H9 (cell line): ENCODE results near the gene CACNA1D. TPM values are rescaled to one million over a fixed set of nuclear protein-coding genes. Genes with fewer than 3 reads are reported as not detected.

Experiments used
- DNase-seq: peaks from one replicate; pipeline ENCODE4 v3.0.0-alpha.2; 2017
- H2AFZ ChIP-seq: one replicate; pipeline ENCODE4 v1.6.1; 2013; ENCODE audit warnings: mild to moderate bottlenecking, low read length, control low read depth, moderate library complexity
- H2AK5ac ChIP-seq: 2 replicates; pipeline ENCODE4 v1.6.1; 2013; ENCODE audit warnings: low read length, control low read depth, mixed read lengths; ENCODE audit not compliant: insufficient read length
- H2BK120ac ChIP-seq: one replicate; pipeline ENCODE4 v1.6.1; 2013; ENCODE audit warnings: low read depth, mild to moderate bottlenecking, low read length, control low read depth, inconsistent platforms; ENCODE audit not compliant: poor library complexity, severe bottlenecking
- H2BK12ac ChIP-seq: 2 replicates; pipeline ENCODE4 v1.6.1; 2013; ENCODE audit warnings: low read length, control low read depth, mixed read lengths, low read depth; ENCODE audit not compliant: insufficient read length
- H2BK15ac ChIP-seq: 2 replicates; pipeline ENCODE4 v1.6.1; 2013; ENCODE audit warnings: low read depth, low read length, control low read depth
- H2BK20ac ChIP-seq: one replicate; pipeline ENCODE4 v1.6.1; 2013; ENCODE audit warnings: low read depth, mild to moderate bottlenecking, low read length, control low read depth, inconsistent platforms; ENCODE audit not compliant: poor library complexity, severe bottlenecking
- H2BK5ac ChIP-seq: 2 replicates; pipeline ENCODE4 v1.6.1; 2013; ENCODE audit warnings: low read length, control low read depth, mixed read lengths; ENCODE audit not compliant: insufficient read length
- H3K14ac ChIP-seq: 2 replicates; pipeline ENCODE4 v1.6.1; 2013; ENCODE audit warnings: low read length, control low read depth; ENCODE audit not compliant: insufficient read depth
- H3K18ac ChIP-seq: 2 replicates; pipeline ENCODE4 v1.6.1; 2013; ENCODE audit warnings: low read depth, mild to moderate bottlenecking, mixed read lengths, low read length, control low read depth; ENCODE audit not compliant: insufficient read length
- H3K23ac ChIP-seq: 2 replicates; pipeline ENCODE4 v1.6.1; 2013; ENCODE audit warnings: low read length, control low read depth, mixed read lengths, low read depth; ENCODE audit not compliant: insufficient read length
- H3K23me2 ChIP-seq: 2 replicates; pipeline ENCODE4 v1.6.1; 2013; ENCODE audit warnings: low read depth, mild to moderate bottlenecking, mixed read lengths, low read length, control low read depth; ENCODE audit not compliant: insufficient read length, poor library complexity, severe bottlenecking
- H3K27ac ChIP-seq: 2 replicates; pipeline ENCODE4 v1.5.1; 2013; ENCODE audit warnings: low read length, control low read depth, mixed read lengths, low read depth; ENCODE audit not compliant: insufficient read length
- H3K27me3 ChIP-seq: 2 replicates; pipeline ENCODE4 v1.6.1; 2013; ENCODE audit warnings: low read length, control low read depth, inconsistent platforms; ENCODE audit not compliant: insufficient read depth
- H3K4ac ChIP-seq: 2 replicates; pipeline ENCODE4 v1.6.1; 2013; ENCODE audit warnings: low read depth, mild to moderate bottlenecking, control low read depth, inconsistent platforms, low read length, moderate library complexity
- H3K4me1 ChIP-seq: 2 replicates; pipeline ENCODE4 v1.6.1; 2013; ENCODE audit warnings: low read length, control low read depth, inconsistent platforms; ENCODE audit not compliant: insufficient read depth
- H3K4me2 ChIP-seq: 2 replicates; pipeline ENCODE4 v1.6.1; 2013; ENCODE audit warnings: low read length, control low read depth, mixed read lengths; ENCODE audit not compliant: insufficient read length, insufficient read depth
- H3K56ac ChIP-seq: 2 replicates; pipeline ENCODE4 v1.6.1; 2013; ENCODE audit warnings: low read depth, mild to moderate bottlenecking, mixed read lengths, low read length, control low read depth; ENCODE audit not compliant: insufficient read length
- H3K79me1 ChIP-seq: 2 replicates; pipeline ENCODE4 v1.6.1; 2013; ENCODE audit warnings: low read depth, mild to moderate bottlenecking, moderate library complexity, low read length, control low read depth, inconsistent platforms; ENCODE audit not compliant: insufficient read depth, poor library complexity, severe bottlenecking
- H3K79me2 ChIP-seq: 2 replicates; pipeline ENCODE4 v1.6.1; 2013; ENCODE audit warnings: low read length, control low read depth, inconsistent platforms; ENCODE audit not compliant: insufficient read depth
- H3K9ac ChIP-seq: 2 replicates; pipeline ENCODE4 v1.6.1; 2013; ENCODE audit warnings: low read length, control low read depth, mixed read lengths; ENCODE audit not compliant: insufficient read length; ENCODE audit errors: extremely low read depth
- H3K9me3 ChIP-seq: one replicate; pipeline ENCODE4 v1.6.1; 2013; ENCODE audit warnings: low read depth, low read length, inconsistent platforms; ENCODE audit not compliant: control insufficient read depth
- H3T11ph ChIP-seq: one replicate; pipeline ENCODE4 v1.6.1; 2013; ENCODE audit warnings: mild to moderate bottlenecking, low read length, control low read depth, inconsistent platforms
- H4K20me1 ChIP-seq: one replicate; pipeline ENCODE4 v1.6.1; 2013; ENCODE audit not compliant: control insufficient read depth, insufficient read length, insufficient read depth
- H4K5ac ChIP-seq: 2 replicates; pipeline ENCODE4 v1.6.1; 2013; ENCODE audit warnings: low read depth, mild to moderate bottlenecking, mixed read lengths, low read length, control low read depth; ENCODE audit not compliant: insufficient read length
- H4K8ac ChIP-seq: replicated peaks from 2 replicates; pipeline ENCODE4 v1.6.1; 2013; ENCODE audit warnings: low read length, control low read depth, mixed read lengths, low read depth; ENCODE audit not compliant: insufficient read length
- H4K91ac ChIP-seq: 2 replicates; pipeline ENCODE4 v1.6.1; 2013; ENCODE audit warnings: low read depth, mild to moderate bottlenecking, moderate library complexity, mixed read lengths, low read length, control low read depth; ENCODE audit not compliant: insufficient read length
- H3K27ac Mint-ChIP-seq, 3 experiments: 2 replicates in 2 of 3; 3 replicates in 1 of 3; pipeline ENCODE4 v1.8.0; 2020 to 2021; ENCODE audit warnings: mixed read lengths in 3 of 3, mild to moderate bottlenecking in 1 of 3, moderate library complexity in 1 of 3
- H3K27me3 Mint-ChIP-seq: 2 replicates; pipeline ENCODE4 v1.8.0; 2021; ENCODE audit warnings: low read depth, mild to moderate bottlenecking, moderate library complexity, mixed read lengths
- H3K36me3 Mint-ChIP-seq, 3 experiments: 2 replicates in 2 of 3; 3 replicates in 1 of 3; pipeline ENCODE4 v1.8.0; 2020 to 2021; ENCODE audit warnings: low read depth in 3 of 3, mixed read lengths in 3 of 3; ENCODE audit not compliant: insufficient read depth in 1 of 3
- H3K4me1 Mint-ChIP-seq, 2 experiments: 2 replicates each; pipeline ENCODE4 v1.8.0; 2020; ENCODE audit warnings: mixed read lengths in 2 of 2
- H3K4me3 Mint-ChIP-seq, 2 experiments: 2 replicates in 1 of 2; 3 replicates in 1 of 2; pipeline ENCODE4 v1.8.0; 2020 to 2021; ENCODE audit warnings: mild to moderate bottlenecking in 2 of 2, mixed read lengths in 2 of 2, moderate library complexity in 1 of 2
- H3K9me3 Mint-ChIP-seq, 2 experiments: 2 replicates in 1 of 2; 3 replicates in 1 of 2; pipeline ENCODE4 v1.8.0; 2020; ENCODE audit warnings: mild to moderate bottlenecking in 2 of 2, mixed read lengths in 2 of 2, moderate library complexity in 1 of 2
- WGBS: extraction: QIAGEN DNeasy Blood & Tissue Kit; methylation state at CpG from one replicate; pipeline ENCODE4 v1.1.7; 2013; ENCODE audit warnings: missing lambda C conversion rate, low lambda C conversion rate, mixed read lengths; ENCODE audit not compliant: insufficient read length; ENCODE audit errors: extremely low coverage; 5-methylcytosine and 5-hydroxymethylcytosine counted together
- total RNA-seq: library from RNA; stranded (reverse); gene quantifications from 2 replicates; pipeline ENCODE4 v1.2.1, GENCODE V29; 2021
- TF ChIP-seq, protein P1 (sequence below): fragments of 200-600 bp; sonication (generic); conservative IDR thresholded peaks from 3 replicates; pipeline ENCODE4 v1.8.0; 2021; ENCODE audit warnings: antibody characterized with exemption, mild to moderate bottlenecking

CACNA1D gene
- total RNA-seq, 1 experiment from 2014 or later: 3.5 TPM

DNA sequence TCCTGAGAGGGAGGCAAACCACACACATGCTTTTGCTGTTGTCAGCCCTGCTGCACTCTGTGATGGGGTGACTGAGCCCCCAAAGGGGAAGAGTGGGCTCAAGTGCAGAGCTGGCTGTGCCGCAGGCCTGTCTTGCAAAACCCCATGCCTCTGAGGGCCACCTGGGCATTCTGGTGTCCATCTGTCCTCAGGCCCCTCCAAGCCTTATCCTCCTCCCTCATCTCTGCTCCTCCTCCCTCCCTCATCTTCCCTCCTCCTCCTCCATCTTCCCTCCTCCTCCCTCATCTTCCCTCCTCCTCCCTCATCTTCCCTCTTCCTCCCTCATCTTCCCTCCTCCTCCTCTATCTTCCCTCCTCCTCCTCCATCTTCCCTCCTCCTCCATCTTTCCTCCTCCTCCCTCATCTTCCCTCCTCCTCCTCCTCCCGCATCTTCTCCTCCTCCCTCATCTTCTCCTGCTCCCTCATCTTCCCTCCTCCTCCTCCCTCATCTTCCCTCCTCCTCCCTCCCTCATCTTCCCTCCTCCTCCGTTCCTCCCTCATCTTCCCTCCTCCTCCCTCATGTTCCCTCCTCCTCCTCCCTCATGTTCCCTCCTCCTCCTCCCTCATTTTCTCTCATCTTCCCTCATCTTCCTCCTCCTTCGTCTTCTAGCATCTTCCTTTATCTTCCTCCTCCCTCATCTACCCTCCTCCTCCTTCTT lies 311.2 kb downstream of the CACNA1D start:
- no peak overlapping the region for H4K5ac ChIP-seq
- no peak overlapping the region for H2AFZ ChIP-seq
- no peaks in the 10 kb centered on the region for H3K79me2 ChIP-seq
- H3K9ac ChIP-seq: no peak overlapping the region
- no peak for DNase-seq
- Mint-ChIP-seq H3K27ac (no peak overlapping the region), H3K4me3 (no peak overlapping the region), H3K36me3 (no peaks in the 10 kb centered on the region), H3K4me1 (peaks cover 14 to 18% of the 10 kb centered on the region in 2 experiments), H3K9me3 (no peaks in the 10 kb centered on the region), H3K27me3 (no peaks in the 10 kb centered on the region; the same call in 1 of the 2 replicates)
- H3K23ac ChIP-seq: no peak overlapping the region
- H3T11ph ChIP-seq: no peak overlapping the region
- no peak overlapping the region for H4K91ac ChIP-seq
- TF ChIP-seq, protein P1, sequence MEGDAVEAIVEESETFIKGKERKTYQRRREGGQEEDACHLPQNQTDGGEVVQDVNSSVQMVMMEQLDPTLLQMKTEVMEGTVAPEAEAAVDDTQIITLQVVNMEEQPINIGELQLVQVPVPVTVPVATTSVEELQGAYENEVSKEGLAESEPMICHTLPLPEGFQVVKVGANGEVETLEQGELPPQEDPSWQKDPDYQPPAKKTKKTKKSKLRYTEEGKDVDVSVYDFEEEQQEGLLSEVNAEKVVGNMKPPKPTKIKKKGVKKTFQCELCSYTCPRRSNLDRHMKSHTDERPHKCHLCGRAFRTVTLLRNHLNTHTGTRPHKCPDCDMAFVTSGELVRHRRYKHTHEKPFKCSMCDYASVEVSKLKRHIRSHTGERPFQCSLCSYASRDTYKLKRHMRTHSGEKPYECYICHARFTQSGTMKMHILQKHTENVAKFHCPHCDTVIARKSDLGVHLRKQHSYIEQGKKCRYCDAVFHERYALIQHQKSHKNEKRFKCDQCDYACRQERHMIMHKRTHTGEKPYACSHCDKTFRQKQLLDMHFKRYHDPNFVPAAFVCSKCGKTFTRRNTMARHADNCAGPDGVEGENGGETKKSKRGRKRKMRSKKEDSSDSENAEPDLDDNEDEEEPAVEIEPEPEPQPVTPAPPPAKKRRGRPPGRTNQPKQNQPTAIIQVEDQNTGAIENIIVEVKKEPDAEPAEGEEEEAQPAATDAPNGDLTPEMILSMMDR: no peak
- H3K79me1 ChIP-seq: no peaks in the 10 kb centered on the region
- no peaks in the 10 kb centered on the region for H4K20me1 ChIP-seq
- no peaks in the 10 kb centered on the region for H3K9me3 ChIP-seq
- no peak overlapping the region for H3K18ac ChIP-seq
- no peak overlapping the region for H3K27ac ChIP-seq
- H2BK15ac ChIP-seq: no peak overlapping the region
- H2BK12ac ChIP-seq: no peak overlapping the region
- no peak overlapping the region for H2BK5ac ChIP-seq
- no peak overlapping the region for H2BK20ac ChIP-seq
- no peaks in the 10 kb centered on the region for H3K23me2 ChIP-seq
- H3K14ac ChIP-seq: no peak overlapping the region
- H2BK120ac ChIP-seq: no peak overlapping the region
- no peak overlapping the region for H4K8ac ChIP-seq
- H3K4me1 ChIP-seq: no peaks in the 10 kb centered on the region; the same call in 1 of the 2 replicates
- no peak overlapping the region for H3K4me2 ChIP-seq
- H3K56ac ChIP-seq: no peak overlapping the region
- 100% methylated on average over 2 of the region's 4 CpGs for whole genome bisulfite sequencing
- H3K4ac ChIP-seq: no peak overlapping the region
- no peak overlapping the region for H2AK5ac ChIP-seq
- no peaks in the 10 kb centered on the region for H3K27me3 ChIP-seq
